Adrenal gland (tissue), 5 donors: ENCODE data around the gene TIPIN.

Source experiments
- CTCF ChIP-seq, 6 experiments: fragments of 450-650 bp in 4 of 6; fragments of 200-600 bp in 2 of 6; sonication (generic) in 1 of 6; IDR thresholded peaks; 1 replicate in 5 of 6; 2 replicates in 1 of 6; pipeline versions ENCODE4 v1.5.1 to v1.8.0; 2016 to 2021; ENCODE audit warnings: antibody characterized with exemption in 6 of 6, mild to moderate bottlenecking in 2 of 6, moderate library complexity in 1 of 6
- POLR2A ChIP-seq, 2 donors: fragments of 450-650 bp; IDR thresholded peaks; one replicate each; pipeline ENCODE4 v1.6.1; 2017; ENCODE audit warnings: antibody characterized with exemption in 2 of 2, mild to moderate bottlenecking in 2 of 2, moderate library complexity in 1 of 2
- donor health status: DM: no; HTN: no; CAD: no.

DNA sequence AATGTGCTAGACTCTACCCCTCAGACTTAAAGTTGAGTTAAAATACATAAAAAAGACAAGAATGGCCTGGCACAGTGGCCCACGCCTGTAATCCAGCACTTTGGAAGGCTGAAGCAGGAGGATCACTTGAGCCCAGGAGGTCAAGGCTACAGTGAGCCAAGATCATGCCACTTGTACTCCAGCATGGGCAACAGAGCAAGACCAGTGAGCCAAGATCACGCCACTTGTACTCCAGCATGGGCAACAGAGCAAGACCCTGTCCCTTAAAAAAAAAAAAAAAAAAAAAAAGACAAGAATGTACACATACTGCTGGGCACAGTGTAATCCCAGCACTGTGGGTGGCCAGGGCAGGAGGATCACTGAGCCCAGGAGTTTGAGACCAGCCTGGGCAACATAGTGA lies 45.7 kb downstream of the TIPIN start:
- TF ChIP-seq CTCF (IDR thresholded peaks at IDR 0.05) (no peak), POLR2A (IDR thresholded peaks at IDR 0.05) (no peak)
